ELF-1 (cell line): ENCODE measurements around the gene CDC42BPA.

Source experiments
- DNase-seq: peaks from one replicate; pipeline ENCODE4 v3.0.0-alpha.2; 2016; ENCODE audit warnings: low read depth, low spot score

Gene CDC42BPA

DNA sequence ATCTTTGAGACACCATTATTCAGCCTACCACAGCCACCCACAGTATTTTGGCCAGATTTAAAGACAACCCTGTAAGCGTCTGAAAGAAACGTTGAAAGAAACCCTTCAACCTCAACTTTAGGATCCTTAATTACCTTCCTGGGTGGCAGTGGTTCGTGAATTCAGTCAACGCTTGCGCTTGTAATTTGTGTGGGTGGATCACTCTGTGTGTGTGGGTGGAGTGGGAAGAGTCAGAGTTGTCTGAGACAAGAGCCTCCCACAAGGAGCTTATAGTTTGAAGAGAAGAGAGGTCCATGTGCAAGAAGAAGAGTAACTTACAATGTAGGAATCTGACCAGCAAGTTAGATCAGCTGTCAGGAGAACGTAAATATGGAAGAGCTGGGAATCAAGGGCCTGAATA lies 369.8 kb downstream of the CDC42BPA start:
- no peak for DNase-seq

DNA sequence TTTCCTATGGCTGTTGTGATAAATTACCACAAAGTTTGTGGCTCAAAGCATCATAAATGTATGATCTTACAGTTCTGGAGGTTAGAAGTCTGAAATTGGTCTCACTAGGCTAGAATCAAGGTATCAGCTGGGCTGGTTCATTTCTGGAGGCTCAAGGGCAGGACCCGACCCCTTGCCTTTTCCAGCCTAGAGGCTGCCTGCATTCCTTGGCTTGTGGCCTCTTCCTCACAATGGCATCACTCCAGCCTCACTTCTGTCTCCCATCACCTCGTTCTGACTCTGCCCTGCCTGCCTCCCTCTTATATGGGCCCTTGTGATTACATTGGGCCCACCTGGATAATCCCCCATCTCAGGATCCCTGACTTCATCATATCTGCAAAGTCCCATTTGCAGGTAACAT lies 370.2 kb downstream of the CDC42BPA start:
- no peak for DNase-seq

GRCh38 chr1:226946841-226947240 lies 371.5 kb downstream of the CDC42BPA start:
- no peak for DNase-seq

- DNase-seq = no peak
Observed at GRCh38 chr1:226946285-226946684, 372.0 kb downstream of the CDC42BPA start.

DNA sequence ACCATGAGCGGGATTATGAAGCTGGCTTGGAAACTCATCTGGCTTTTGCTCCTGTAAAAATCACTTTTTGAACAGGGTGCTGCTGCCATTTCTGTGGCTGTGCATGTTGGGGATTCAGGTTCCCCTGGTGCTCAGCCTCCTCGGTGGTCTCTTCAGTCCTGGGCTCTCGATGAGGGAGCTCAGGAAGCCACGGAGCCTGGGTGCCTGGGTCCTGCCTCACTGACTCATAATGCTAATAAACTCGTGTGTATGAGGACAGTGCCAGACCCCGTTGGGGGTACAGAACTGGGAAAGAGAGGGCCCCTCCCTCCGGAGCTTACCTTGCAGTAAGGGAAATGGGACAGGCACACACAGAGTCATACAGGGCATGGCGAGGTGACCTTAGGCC lies 372.4 kb downstream of the CDC42BPA start:
- no peak for DNase-seq

DNA sequence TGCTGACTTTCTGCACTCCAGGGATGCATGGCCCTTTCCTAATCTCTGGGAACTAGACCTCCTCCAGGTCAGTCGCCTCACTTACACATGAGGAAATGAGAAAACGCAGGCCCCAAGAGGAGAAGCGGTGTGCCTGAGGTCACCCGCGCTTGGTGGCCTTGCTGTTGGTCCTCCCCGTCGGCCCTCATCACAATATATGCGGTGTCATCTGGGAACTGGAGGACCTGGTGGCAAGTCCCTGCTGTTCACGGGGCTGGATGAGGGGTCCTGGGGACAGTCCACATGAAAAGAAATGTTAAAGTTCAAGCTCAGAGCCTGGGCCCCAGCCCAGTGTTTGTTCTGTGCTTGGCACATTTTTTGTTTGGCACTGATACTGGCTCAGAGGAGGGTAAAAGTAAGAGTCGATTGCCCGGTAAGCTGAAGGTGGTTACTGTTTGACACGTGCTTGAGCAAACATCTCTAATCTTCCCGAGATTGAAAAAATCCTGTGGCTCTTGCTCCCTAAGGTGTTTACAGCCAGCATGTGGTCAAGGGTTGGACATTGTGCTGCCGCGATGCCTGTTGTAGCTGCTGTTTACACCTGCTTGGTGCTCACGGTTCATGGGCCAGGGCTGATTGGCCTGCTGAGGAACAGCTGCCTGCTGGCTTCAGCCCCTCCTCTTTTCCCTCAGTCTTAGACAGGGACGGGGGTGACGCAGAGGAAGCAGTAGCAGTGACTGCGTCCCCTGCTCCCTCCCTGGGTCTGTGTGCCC lies 373.0 kb downstream of the CDC42BPA start:
- peak; percentile 51 for DNase-seq

- no peak for DNase-seq
Observed at GRCh38 chr1:226943927-226944326, 374.4 kb downstream of the CDC42BPA start.

DNA sequence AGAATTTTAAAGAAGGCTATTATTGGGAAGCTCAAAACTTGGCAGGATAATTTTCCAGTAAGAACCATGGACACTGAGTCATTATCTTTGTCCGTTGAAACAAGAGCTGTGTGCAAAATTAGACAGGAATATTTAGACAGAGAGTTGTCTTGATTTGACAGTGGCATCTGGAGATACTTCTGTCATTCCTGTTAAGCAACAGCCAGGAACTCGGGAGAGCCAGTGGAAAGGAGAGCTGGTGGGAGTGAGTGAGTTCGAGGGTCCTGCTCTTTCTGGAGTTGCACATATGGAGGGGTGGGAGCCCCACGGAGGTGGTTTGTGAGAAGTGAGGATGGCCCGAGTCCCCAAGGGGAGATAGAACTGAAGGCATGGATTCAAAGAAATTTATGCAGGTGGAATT lies 375.1 kb downstream of the CDC42BPA start:
- DNase-seq = no peak

- no peak for DNase-seq
Observed at GRCh38 chr1:226942392-226942791, 375.9 kb downstream of the CDC42BPA start.

DNA sequence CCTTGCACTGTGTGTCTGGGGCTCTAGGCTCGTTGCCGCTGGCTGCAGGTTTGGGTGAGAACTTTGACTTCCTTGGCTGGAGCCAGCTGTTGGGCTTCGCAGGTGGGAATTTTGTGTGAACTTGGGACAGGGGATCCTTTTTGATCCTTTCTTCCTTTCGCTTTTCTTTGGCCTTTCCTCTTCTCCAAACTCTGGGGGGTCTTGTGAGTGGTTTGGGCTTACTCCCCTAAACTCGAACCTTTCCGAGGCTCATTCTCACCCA lies 377.6 kb downstream of the CDC42BPA start:
- no peak for DNase-seq

DNA sequence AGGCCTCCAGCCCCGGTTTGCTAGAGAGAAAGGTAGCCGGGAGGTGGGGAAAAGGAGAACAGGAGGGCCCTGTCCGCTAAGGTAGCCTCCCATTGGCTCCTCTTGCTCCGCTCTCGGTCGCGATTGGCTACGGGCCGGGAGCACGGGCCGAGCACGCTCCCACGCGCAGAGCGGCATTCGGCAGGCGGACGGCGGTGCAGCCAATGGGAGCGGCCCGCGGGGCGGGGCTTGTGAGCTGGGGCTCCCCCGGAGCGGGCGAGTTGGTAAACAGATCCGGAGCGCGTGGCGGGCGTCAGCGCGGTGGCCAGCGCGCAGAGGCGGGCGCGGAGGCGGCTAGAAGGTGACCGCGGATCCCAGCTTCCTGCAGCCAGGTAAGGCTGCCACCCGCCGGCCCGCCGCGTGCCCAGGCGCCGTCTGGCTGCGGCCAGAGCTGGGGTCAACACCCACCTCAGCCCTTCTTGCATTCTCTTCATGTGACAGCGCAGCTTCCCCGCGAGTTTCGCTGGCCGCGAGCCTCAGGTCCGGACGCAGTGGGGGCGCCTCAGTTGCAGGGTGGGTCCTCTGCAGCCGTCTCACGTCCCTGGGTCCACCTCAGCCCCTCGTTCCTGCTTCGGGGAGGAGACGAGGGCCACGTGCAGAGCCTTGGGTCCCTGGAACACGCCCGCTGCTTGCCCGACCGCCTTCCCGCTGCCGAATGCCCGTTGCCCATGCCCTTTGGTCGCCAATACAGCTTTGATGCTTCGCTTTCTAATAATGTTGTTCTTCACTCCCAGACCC lies 378.1 kb downstream of the CDC42BPA start, which contains the start of gene COQ8A:
Gene COQ8A, plus strand, starts transcription at position 266 of the 777 bp plus-strand sequence. CDS start 21,092 bp downstream, outside the sequence.
- DNase-seq = peak; percentile 100
